OCI-LY1 (cell line): ENCODE results near the gene TRPV5.

Experiments
- H2AFZ ChIP-seq: fragments of 200-600 bp; sonication (generic), shearing (Covaris generic); 2 replicates; pipeline ENCODE4 v1.6.0; 2014; ENCODE audit warnings: antibody characterized with exemption, mild to moderate bottlenecking, low read length
- H3F3A ChIP-seq: fragments of 200-600 bp; sonication (generic), shearing (Covaris generic); 2 replicates; pipeline ENCODE4 v1.6.0; 2014; ENCODE audit warnings: mild to moderate bottlenecking, antibody characterized with exemption, low read length, moderate library complexity; ENCODE audit not compliant: insufficient read depth
- H3K27ac ChIP-seq: fragments of 200-600 bp; sonication (generic); 2 replicates; pipeline ENCODE4 v1.5.1; 2014; ENCODE audit warnings: low read length, mixed run types, mild to moderate bottlenecking, low read depth; ENCODE audit not compliant: poor library complexity, severe bottlenecking
- H3K27me3 ChIP-seq: fragments of 200-600 bp; sonication (generic); 2 replicates; pipeline ENCODE4 v1.6.0; 2014; ENCODE audit warnings: antibody characterized with exemption, mild to moderate bottlenecking, low read length, moderate library complexity; ENCODE audit not compliant: insufficient read depth
- H3K36me3 ChIP-seq: fragments of 200-600 bp; sonication (generic); 2 replicates; pipeline ENCODE4 v1.6.1; 2014; ENCODE audit warnings: mild to moderate bottlenecking, antibody characterized with exemption, low read length, moderate library complexity, mixed read lengths; ENCODE audit not compliant: insufficient read depth
- H3K4me1 ChIP-seq: fragments of 200-600 bp; sonication (generic); 2 replicates; pipeline ENCODE4 v1.5.1; 2014; ENCODE audit warnings: mild to moderate bottlenecking, low read length, moderate library complexity; ENCODE audit not compliant: insufficient read depth, severe bottlenecking
- H3K4me2 ChIP-seq: fragments of 200-600 bp; sonication (generic), shearing (Covaris generic); 2 replicates; pipeline ENCODE4 v1.6.1; 2014; ENCODE audit warnings: low read length
- H3K4me3 ChIP-seq: fragments of 200-600 bp; sonication (generic); 2 replicates; pipeline ENCODE4 v1.5.1; 2014; ENCODE audit warnings: low read length, low read depth, mild to moderate bottlenecking, mixed read lengths; ENCODE audit not compliant: poor library complexity, severe bottlenecking
- H3K79me2 ChIP-seq: fragments of 200-600 bp; shearing (Covaris generic); 2 replicates; pipeline ENCODE4 v1.6.1; 2016; ENCODE audit warnings: mixed run types, low read length, mixed read lengths; ENCODE audit not compliant: insufficient read depth
- H3K9ac ChIP-seq: fragments of 200-600 bp; sonication (generic), shearing (Covaris generic); 2 replicates; pipeline ENCODE4 v1.6.1; 2014; ENCODE audit warnings: mild to moderate bottlenecking, low read length, mixed read lengths
- H3K9me2 ChIP-seq: fragments of 200-600 bp; sonication (generic), shearing (Covaris generic); 2 replicates; pipeline ENCODE4 v1.6.1; 2014; ENCODE audit warnings: low read depth, mild to moderate bottlenecking, low read length, mixed read lengths
- H3K9me3 ChIP-seq: fragments of 200-600 bp; shearing (Covaris generic); 2 replicates; pipeline ENCODE4 v1.6.1; 2014; ENCODE audit warnings: low read length, mixed read lengths
- H4K20me1 ChIP-seq: fragments of 200-600 bp; sonication (generic), shearing (Covaris generic); 2 replicates; pipeline ENCODE4 v1.6.0; 2016; ENCODE audit warnings: mild to moderate bottlenecking, low read length; ENCODE audit not compliant: insufficient read depth
- EZH2 ChIP-seq: fragments of 200-600 bp; sonication (generic), shearing (Covaris generic); IDR thresholded peaks from 2 replicates; pipeline ENCODE4 v1.8.0; 2017; ENCODE audit warnings: borderline replicate concordance, mixed run types, mild to moderate bottlenecking, antibody characterized with exemption, low read length, moderate library complexity, mixed read lengths
- TF ChIP-seq, protein P1 (sequence below): fragments of 200-600 bp; sonication (generic), shearing (Covaris generic); IDR thresholded peaks from 2 replicates; pipeline ENCODE4 v1.5.1; 2017; ENCODE audit warnings: mild to moderate bottlenecking, antibody characterized with exemption, low read length, moderate library complexity, mixed read lengths

TRPV5 gene

DNA sequence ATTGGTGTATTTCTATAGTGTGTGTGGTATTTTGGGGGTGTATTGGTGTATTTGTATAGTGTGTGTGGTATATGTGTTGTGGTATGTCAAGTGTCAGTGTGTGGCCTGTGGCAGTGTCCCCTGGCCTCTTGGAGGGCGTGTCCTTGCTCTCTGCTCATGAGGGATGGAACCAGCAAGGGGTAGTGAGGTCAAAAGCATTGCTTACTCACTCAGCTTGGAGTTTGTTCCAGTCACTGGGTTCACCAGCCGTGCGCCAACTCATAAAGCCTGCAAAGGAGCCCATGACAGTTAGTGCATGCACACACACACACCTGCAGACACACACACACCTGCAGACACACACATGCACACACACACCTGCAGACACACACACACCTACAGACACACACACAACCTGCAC lies 43.7 kb downstream of the TRPV5 start:
- no peak overlapping the region for H3K9ac ChIP-seq
- H2AFZ ChIP-seq: no peak overlapping the region
- H3K79me2 ChIP-seq: no peaks in the 10 kb centered on the region
- H3K9me3 ChIP-seq: no peaks in the 10 kb centered on the region
- no peak overlapping the region for H3K4me3 ChIP-seq
- TF ChIP-seq, protein P1, sequence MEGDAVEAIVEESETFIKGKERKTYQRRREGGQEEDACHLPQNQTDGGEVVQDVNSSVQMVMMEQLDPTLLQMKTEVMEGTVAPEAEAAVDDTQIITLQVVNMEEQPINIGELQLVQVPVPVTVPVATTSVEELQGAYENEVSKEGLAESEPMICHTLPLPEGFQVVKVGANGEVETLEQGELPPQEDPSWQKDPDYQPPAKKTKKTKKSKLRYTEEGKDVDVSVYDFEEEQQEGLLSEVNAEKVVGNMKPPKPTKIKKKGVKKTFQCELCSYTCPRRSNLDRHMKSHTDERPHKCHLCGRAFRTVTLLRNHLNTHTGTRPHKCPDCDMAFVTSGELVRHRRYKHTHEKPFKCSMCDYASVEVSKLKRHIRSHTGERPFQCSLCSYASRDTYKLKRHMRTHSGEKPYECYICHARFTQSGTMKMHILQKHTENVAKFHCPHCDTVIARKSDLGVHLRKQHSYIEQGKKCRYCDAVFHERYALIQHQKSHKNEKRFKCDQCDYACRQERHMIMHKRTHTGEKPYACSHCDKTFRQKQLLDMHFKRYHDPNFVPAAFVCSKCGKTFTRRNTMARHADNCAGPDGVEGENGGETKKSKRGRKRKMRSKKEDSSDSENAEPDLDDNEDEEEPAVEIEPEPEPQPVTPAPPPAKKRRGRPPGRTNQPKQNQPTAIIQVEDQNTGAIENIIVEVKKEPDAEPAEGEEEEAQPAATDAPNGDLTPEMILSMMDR: no peak
- TF ChIP-seq EZH2: no peak
- H3F3A ChIP-seq: no peaks in the 10 kb centered on the region
- H4K20me1 ChIP-seq: no peaks in the 10 kb centered on the region
- no peaks in the 10 kb centered on the region for H3K36me3 ChIP-seq
- no peaks in the 10 kb centered on the region; the same call in none of the 2 replicates for H3K27me3 ChIP-seq
- H3K4me2 ChIP-seq: no peak overlapping the region
- H3K27ac ChIP-seq: no peak overlapping the region
- no peaks in the 10 kb centered on the region for H3K4me1 ChIP-seq
- H3K9me2 ChIP-seq: no peaks in the 10 kb centered on the region

- Histone ChIP-seq H2AFZ (no peak overlapping the region), H3K27me3 (no peaks in the 10 kb centered on the region; the same call in none of the 2 replicates), H3K9me2 (no peaks in the 10 kb centered on the region), H3K27ac (no peak overlapping the region), H3K9me3 (no peaks in the 10 kb centered on the region), H3K79me2 (no peaks in the 10 kb centered on the region), H3K4me1 (no peaks in the 10 kb centered on the region), H3K36me3 (no peaks in the 10 kb centered on the region), H4K20me1 (no peaks in the 10 kb centered on the region), H3K9ac (no peak overlapping the region), H3K4me2 (no peak overlapping the region), H3K4me3 (no peak overlapping the region), H3F3A (no peaks in the 10 kb centered on the region)
- TF ChIP-seq, protein P1: no peak
- no peak for TF ChIP-seq EZH2
Observed at GRCh38 chr7:142887282-142888015, 46.1 kb downstream of the TRPV5 start.

DNA sequence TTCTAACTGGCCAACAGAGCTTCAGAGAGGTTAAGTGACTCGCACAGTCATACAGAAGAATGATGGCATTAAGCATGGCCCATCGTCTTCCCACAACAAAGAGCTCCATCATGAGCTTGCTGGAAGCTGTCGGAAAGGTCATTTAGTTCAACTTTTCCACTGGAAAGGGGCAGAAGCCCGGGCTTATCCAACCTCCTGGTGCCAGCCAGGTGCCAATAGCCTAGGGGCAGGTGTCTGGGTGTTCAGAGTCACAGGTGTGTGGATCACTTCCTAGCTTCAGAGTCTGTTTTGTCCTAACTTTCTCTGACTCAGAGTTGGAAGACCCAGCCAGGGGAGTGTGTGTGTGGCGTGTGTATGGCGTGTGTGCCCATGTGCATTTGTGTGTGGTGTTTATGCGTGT lies 46.7 kb downstream of the TRPV5 start:
- no peaks in the 10 kb centered on the region for H3F3A ChIP-seq
- no peak overlapping the region for H3K4me2 ChIP-seq
- no peak overlapping the region for H2AFZ ChIP-seq
- no peaks in the 10 kb centered on the region for H3K36me3 ChIP-seq
- H3K27me3 ChIP-seq: no peaks in the 10 kb centered on the region; the same call in none of the 2 replicates
- no peak overlapping the region for H3K27ac ChIP-seq
- H3K9me2 ChIP-seq: no peaks in the 10 kb centered on the region
- TF ChIP-seq, protein P1: no peak
- no peak for TF ChIP-seq EZH2
- no peaks in the 10 kb centered on the region for H3K9me3 ChIP-seq
- no peak overlapping the region for H3K9ac ChIP-seq
- H4K20me1 ChIP-seq: no peaks in the 10 kb centered on the region
- H3K79me2 ChIP-seq: no peaks in the 10 kb centered on the region
- no peak overlapping the region for H3K4me3 ChIP-seq
- H3K4me1 ChIP-seq: no peaks in the 10 kb centered on the region
